ENCODE results near the gene CAB39L. TPM values are rescaled to one million over a fixed set of nuclear protein-coding genes. Genes with fewer than 3 reads are reported as not detected.
"Not testable (repeated sequence)": the region's sequence is repeated elsewhere in the genome, so short reads cannot be mapped to it uniquely, and the experiment has no call there.

Gene CAB39L
- total RNA-seq, 1 experiment from 2014 or later, result 51.9 TPM

DNA sequence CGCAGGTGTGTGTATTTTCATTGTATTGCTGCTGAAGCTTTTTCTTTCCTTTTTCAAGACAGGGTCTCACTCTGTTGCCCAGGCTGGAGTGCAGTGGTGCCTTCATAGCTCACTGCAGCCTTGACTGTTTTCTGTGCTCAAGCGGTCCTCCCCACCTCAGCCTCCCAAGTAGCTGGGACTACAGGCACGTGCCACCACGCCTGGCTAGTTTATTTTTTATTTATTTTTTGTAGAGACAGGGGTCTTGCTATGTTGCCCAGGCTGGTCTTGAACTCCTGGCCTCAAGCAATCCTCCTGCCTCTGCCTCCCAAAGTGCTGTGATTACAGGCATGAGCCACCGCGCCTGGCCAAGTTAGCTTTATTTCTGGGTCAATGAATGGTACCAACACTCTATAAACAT is 149.1 kb downstream of the CAB39L start:
- H3K27me3 ChIP-seq (ENCODE audit: low read length); H3K9ac ChIP-seq (ENCODE audit: low read length); H3K79me2 ChIP-seq (ENCODE audit: low read length); H3K27ac ChIP-seq (ENCODE audit: low read length); H4K20me1 ChIP-seq (ENCODE audit: insufficient read depth, low read depth, low read length); H3K9me3 ChIP-seq (ENCODE audit: low read length); H3K9me2 ChIP-seq (replicated peaks; ENCODE audit: insufficient read depth, low read length); H3K4me1 ChIP-seq (ENCODE audit: low read length); DNase-seq; H3K4me3 ChIP-seq (ENCODE audit: low read length); H2AFZ ChIP-seq (ENCODE audit: low read length); H3K4me2 ChIP-seq (ENCODE audit: low read depth, low read length, poor library complexity, severe bottlenecking); H3K36me3 ChIP-seq (ENCODE audit: insufficient read depth, low read length): not testable (repeated sequence)

DNA sequence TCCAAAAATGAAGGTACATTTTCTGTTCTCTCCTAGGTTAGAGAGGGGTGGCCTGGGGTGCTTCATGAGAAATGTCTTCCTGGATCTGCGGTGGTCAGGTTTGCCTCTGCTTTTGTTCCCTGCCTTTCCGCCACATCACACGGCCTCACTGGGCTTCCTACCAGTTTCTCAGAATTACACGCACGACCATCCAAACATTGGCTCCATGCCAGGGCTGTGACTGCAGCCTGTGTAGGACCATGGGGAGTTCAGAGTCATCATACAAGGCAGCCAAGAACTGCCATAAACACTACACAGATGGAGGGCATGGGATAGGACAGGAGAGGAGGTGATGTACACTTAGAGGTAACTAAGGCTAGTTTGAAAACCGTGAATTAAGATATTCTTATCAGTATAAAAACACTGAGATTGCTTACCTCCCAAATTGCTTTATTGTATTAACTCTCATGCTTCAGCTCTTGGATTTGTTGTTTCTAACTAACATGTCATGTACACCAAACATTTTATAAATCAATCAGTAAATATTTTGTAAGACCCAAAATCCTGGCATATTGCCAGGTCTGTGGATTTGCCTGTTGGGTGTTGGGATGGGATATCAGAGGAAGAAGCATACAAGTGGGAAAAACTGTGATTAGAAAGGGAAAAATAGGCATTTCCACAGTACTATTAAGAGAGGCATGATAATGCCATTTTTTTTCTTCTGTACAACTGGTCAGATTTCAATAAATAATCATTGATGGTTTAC is 150.9 kb downstream of the CAB39L start:
- no peaks in the 10 kb centered on the region for H3K9me2 ChIP-seq (replicated peaks; ENCODE audit: insufficient read depth, low read length)
- no peaks in the 10 kb centered on the region for H3K36me3 ChIP-seq (ENCODE audit: insufficient read depth, low read length)
- H3K4me1 ChIP-seq (ENCODE audit: low read length), result no peaks in the 10 kb centered on the region
- no peak overlapping the region for H3K4me2 ChIP-seq (ENCODE audit: low read depth, low read length, poor library complexity, severe bottlenecking)
- H3K27ac ChIP-seq (ENCODE audit: low read length), result no peak overlapping the region
- no peaks in the 10 kb centered on the region for H3K79me2 ChIP-seq (ENCODE audit: low read length)
- H3K4me3 ChIP-seq (ENCODE audit: low read length), result no peak overlapping the region
- no peaks in the 10 kb centered on the region for H3K9me3 ChIP-seq (ENCODE audit: low read length)
- no peak overlapping the region for H2AFZ ChIP-seq (ENCODE audit: low read length)
- H3K27me3 ChIP-seq (ENCODE audit: low read length), result no peaks in the 10 kb centered on the region
- no peaks in the 10 kb centered on the region for H4K20me1 ChIP-seq (ENCODE audit: insufficient read depth, low read depth, low read length)
- DNase-seq, result no peak
- no peak overlapping the region for H3K9ac ChIP-seq (ENCODE audit: low read length)

DNA sequence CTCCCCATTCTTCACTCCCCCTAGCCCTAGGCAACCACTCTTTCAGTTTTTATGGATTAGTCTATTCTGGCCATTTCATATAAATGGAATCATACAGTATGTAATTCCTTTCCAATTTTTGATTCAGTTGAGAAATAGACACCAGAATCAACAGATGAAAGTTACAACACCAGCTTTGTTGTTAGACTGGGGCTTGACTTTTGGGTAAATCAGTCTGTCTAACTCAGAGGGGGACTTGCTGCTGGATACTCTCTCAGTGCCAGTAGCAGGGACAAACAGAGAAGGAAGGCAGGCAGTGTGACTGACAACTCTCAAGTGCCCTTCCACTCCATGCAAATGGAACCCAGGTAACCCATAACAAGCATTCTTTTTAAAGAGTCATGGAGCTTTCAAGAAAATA is 155.4 kb downstream of the CAB39L start:
- H3K27me3 ChIP-seq (ENCODE audit: low read length), result no peaks in the 10 kb centered on the region
- H3K9ac ChIP-seq (ENCODE audit: low read length), result no peak overlapping the region
- no peaks in the 10 kb centered on the region for H3K79me2 ChIP-seq (ENCODE audit: low read length)
- no peak overlapping the region for H3K4me2 ChIP-seq (ENCODE audit: low read depth, low read length, poor library complexity, severe bottlenecking)
- no peak overlapping the region for H2AFZ ChIP-seq (ENCODE audit: low read length)
- no peaks in the 10 kb centered on the region for H4K20me1 ChIP-seq (ENCODE audit: insufficient read depth, low read depth, low read length)
- no peak for DNase-seq
- H3K36me3 ChIP-seq (ENCODE audit: insufficient read depth, low read length), result no peaks in the 10 kb centered on the region
- H3K9me2 ChIP-seq (replicated peaks; ENCODE audit: insufficient read depth, low read length), result no peaks in the 10 kb centered on the region
- H3K4me3 ChIP-seq (ENCODE audit: low read length), result no peak overlapping the region
- H3K4me1 ChIP-seq (ENCODE audit: low read length), result no peaks in the 10 kb centered on the region
- H3K27ac ChIP-seq (ENCODE audit: low read length), result no peak overlapping the region
- H3K9me3 ChIP-seq (ENCODE audit: low read length), result no peaks in the 10 kb centered on the region

DNA sequence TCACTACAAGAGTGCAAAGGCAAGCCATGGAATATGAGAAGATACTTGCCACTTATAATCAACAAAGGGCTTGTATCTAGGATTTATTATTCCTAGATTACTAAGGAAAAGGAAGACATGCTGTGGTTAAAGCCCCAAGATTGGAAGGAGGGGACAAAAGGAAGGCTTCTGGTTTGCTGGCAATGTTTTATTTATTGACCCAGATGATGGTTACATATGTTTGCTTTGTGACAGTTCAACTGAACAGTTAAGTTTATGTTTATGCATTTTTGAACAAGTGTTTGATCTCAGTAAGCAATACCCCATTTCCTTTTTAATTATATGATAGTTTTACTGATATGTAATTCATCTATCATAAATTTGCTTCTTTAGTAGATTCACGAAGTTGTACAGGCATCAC is 155.9 kb downstream of the CAB39L start:
- Histone ChIP-seq H2AFZ (ENCODE audit: low read length) (no peak overlapping the region), H3K4me1 (ENCODE audit: low read length) (no peaks in the 10 kb centered on the region), H3K79me2 (ENCODE audit: low read length) (no peaks in the 10 kb centered on the region), H3K27me3 (ENCODE audit: low read length) (no peaks in the 10 kb centered on the region), H3K9me2 (replicated peaks; ENCODE audit: insufficient read depth, low read length) (no peaks in the 10 kb centered on the region), H4K20me1 (ENCODE audit: insufficient read depth, low read depth, low read length) (no peaks in the 10 kb centered on the region), H3K9ac (ENCODE audit: low read length) (no peak overlapping the region), H3K27ac (ENCODE audit: low read length) (no peak overlapping the region), H3K4me2 (ENCODE audit: low read depth, low read length, poor library complexity, severe bottlenecking) (no peak overlapping the region), H3K9me3 (ENCODE audit: low read length) (no peaks in the 10 kb centered on the region), H3K4me3 (ENCODE audit: low read length) (no peak overlapping the region), H3K36me3 (ENCODE audit: insufficient read depth, low read length) (no peaks in the 10 kb centered on the region)
- no peak for DNase-seq

DNA sequence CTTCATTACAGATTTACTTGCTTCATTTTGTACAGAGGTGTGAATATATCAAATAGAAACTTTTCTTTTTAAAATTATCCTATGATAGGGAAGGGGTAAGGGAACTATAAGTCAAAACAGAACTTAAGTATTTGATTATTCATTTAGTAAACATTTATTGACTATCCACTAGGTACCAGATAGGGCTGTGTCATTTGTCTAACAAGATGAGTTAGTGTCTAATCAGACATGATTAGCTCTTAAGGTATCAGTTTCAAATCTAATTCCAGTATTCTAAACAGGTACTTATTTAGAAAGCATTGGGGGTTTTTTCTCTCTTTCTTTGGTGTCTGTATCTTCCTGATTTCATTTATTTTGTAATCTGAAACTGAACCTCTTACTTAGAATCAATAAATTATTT is 164.0 kb downstream of the CAB39L start:
- no peaks in the 10 kb centered on the region for H3K9me3 ChIP-seq (ENCODE audit: low read length)
- H2AFZ ChIP-seq (ENCODE audit: low read length), result no peak overlapping the region
- no peak overlapping the region for H3K4me2 ChIP-seq (ENCODE audit: low read depth, low read length, poor library complexity, severe bottlenecking)
- H3K9ac ChIP-seq (ENCODE audit: low read length), result no peak overlapping the region
- no peaks in the 10 kb centered on the region for H4K20me1 ChIP-seq (ENCODE audit: insufficient read depth, low read depth, low read length)
- no peak overlapping the region for H3K4me3 ChIP-seq (ENCODE audit: low read length)
- H3K27ac ChIP-seq (ENCODE audit: low read length), result no peak overlapping the region
- H3K36me3 ChIP-seq (ENCODE audit: insufficient read depth, low read length), result no peaks in the 10 kb centered on the region
- H3K4me1 ChIP-seq (ENCODE audit: low read length), result no peaks in the 10 kb centered on the region; the same call in 1 of the 2 replicates
- H3K9me2 ChIP-seq (replicated peaks; ENCODE audit: insufficient read depth, low read length), result no peaks in the 10 kb centered on the region; the same call in 1 of the 2 replicates
- DNase-seq, result no peak
- no peaks in the 10 kb centered on the region for H3K79me2 ChIP-seq (ENCODE audit: low read length)
- no peaks in the 10 kb centered on the region for H3K27me3 ChIP-seq (ENCODE audit: low read length)

DNA sequence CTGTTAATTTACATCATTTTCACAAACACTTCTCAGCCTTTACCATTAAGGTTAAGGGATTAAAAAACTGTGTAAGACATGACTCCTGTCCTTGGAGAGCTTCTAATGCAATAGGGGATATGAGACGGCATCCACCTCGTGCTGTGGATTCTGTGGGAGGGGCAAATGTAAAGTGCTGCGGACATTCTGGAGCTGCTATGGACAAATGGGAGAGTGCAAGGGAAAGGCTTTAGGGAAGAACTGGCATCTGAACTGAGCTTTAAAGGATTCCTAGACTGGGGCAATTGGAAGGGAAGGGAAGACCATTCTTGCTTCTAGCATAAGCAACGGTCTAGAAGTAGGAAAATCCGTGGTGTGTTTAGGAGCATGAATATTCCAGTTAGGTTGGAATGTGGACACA is 164.8 kb downstream of the CAB39L start:
- DNase-seq, result no peak

DNA sequence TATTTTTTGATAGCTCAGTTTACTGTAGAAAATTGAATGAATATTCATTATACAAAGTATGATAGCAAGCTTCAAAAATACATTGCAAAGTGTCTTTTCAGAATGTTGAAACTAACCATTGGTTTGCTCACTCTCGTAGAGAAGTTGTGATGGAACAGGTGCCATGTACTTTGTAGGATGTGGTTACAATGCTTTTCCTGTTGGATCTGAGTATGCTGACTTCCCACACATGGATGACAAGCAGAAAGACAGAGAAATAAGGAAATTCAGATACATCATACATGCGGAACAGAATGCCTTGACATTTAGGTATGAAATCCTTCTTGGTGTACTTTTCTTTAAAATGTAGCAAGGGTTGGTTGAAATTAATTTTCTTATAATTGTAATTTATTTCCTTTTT is 165.7 kb downstream of the CAB39L start:
- Histone ChIP-seq H3K4me3 (ENCODE audit: low read length) (no peak overlapping the region), H3K36me3 (ENCODE audit: insufficient read depth, low read length) (no peaks in the 10 kb centered on the region), H3K9me2 (replicated peaks; ENCODE audit: insufficient read depth, low read length) (no peaks in the 10 kb centered on the region; the same call in 1 of the 2 replicates), H3K4me2 (ENCODE audit: low read depth, low read length, poor library complexity, severe bottlenecking) (no peak overlapping the region), H3K9ac (ENCODE audit: low read length) (no peak overlapping the region), H4K20me1 (ENCODE audit: insufficient read depth, low read depth, low read length) (no peaks in the 10 kb centered on the region), H3K4me1 (ENCODE audit: low read length) (no peaks in the 10 kb centered on the region; the same call in 1 of the 2 replicates), H3K27ac (ENCODE audit: low read length) (no peak overlapping the region), H2AFZ (ENCODE audit: low read length) (no peak overlapping the region), H3K79me2 (ENCODE audit: low read length) (no peaks in the 10 kb centered on the region), H3K9me3 (ENCODE audit: low read length) (no peaks in the 10 kb centered on the region), H3K27me3 (ENCODE audit: low read length) (no peaks in the 10 kb centered on the region)
- DNase-seq, result no peak

More for the DNA sequence above, 164.8 kb downstream of the CAB39L start:
- Histone ChIP-seq H3K9me2 (replicated peaks; ENCODE audit: insufficient read depth, low read length) (no peaks in the 10 kb centered on the region; the same call in 1 of the 2 replicates), H4K20me1 (ENCODE audit: insufficient read depth, low read depth, low read length) (no peaks in the 10 kb centered on the region), H3K4me3 (ENCODE audit: low read length) (no peak overlapping the region), H3K9ac (ENCODE audit: low read length) (no peak overlapping the region), H3K27me3 (ENCODE audit: low read length) (no peaks in the 10 kb centered on the region), H3K36me3 (ENCODE audit: insufficient read depth, low read length) (no peaks in the 10 kb centered on the region), H3K27ac (ENCODE audit: low read length) (no peak overlapping the region), H3K4me2 (ENCODE audit: low read depth, low read length, poor library complexity, severe bottlenecking) (no peak overlapping the region), H3K4me1 (ENCODE audit: low read length) (no peaks in the 10 kb centered on the region; the same call in 1 of the 2 replicates), H3K9me3 (ENCODE audit: low read length) (no peaks in the 10 kb centered on the region), H3K79me2 (ENCODE audit: low read length) (no peaks in the 10 kb centered on the region), H2AFZ (ENCODE audit: low read length) (no peak overlapping the region)

DNA sequence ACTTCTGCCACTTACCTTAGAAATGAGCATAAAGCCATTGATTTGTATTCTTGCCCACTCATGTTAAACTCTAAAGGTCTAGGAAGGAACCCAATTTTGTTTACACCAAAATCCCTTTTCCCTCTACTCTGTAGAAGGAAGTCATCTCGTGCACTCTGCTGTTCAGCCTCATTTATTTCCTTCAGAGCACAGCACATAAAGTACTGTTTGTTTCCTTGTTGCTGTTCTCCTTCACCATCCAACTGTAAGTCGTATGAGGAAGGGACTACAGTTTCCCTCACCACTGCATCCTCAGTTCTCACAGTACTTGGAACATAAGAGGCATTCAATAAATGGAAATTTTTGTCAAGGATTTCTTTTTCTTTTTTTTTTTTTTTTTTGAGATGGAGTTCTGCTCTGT is 171.6 kb downstream of the CAB39L start:
- Histone ChIP-seq H3K9me3 (ENCODE audit: low read length) (no peaks in the 10 kb centered on the region), H3K4me1 (ENCODE audit: low read length) (no peaks in the 10 kb centered on the region), H3K36me3 (ENCODE audit: insufficient read depth, low read length) (peaks cover 10% of the 10 kb centered on the region; the same call in 1 of the 2 replicates), H3K9ac (ENCODE audit: low read length) (no peak overlapping the region), H3K4me3 (ENCODE audit: low read length) (no peak overlapping the region), H3K79me2 (ENCODE audit: low read length) (no peaks in the 10 kb centered on the region), H4K20me1 (ENCODE audit: insufficient read depth, low read depth, low read length) (no peaks in the 10 kb centered on the region), H2AFZ (ENCODE audit: low read length) (no peak overlapping the region), H3K9me2 (replicated peaks; ENCODE audit: insufficient read depth, low read length) (no peaks in the 10 kb centered on the region; the same call in 1 of the 2 replicates), H3K4me2 (ENCODE audit: low read depth, low read length, poor library complexity, severe bottlenecking) (no peak overlapping the region), H3K27me3 (ENCODE audit: low read length) (no peaks in the 10 kb centered on the region), H3K27ac (ENCODE audit: low read length) (no peak overlapping the region)
- DNase-seq, result no peak

Data from Karpas-422 (cell line).